IMR-90 (cell line): ENCODE measurements around the gene PRKCA. TPM values are rescaled to one million over a fixed set of nuclear protein-coding genes. Genes with fewer than 3 reads are reported as not detected.
A peak's percentile ranks its signal among the peaks of the same experiment; 100 is the strongest.

ENCODE experiments used
- ATAC-seq: fragments of 200-7000 bp; cut with Tn5 transposase; 2 replicates; pipeline ENCODE4 v1.9.1; 2020; ENCODE audit warnings: low read depth, mild to moderate bottlenecking, moderate library complexity
- Bru-seq: library from RNA; stranded (reverse); fragments of 400-500 nt; gene quantifications from one replicate; lab custom pipeline; 2021; lab: Mats Ljungman, UMichigan
- BruChase-seq, 2 experiments: library from RNA; stranded (reverse); fragments of 400-500 nt; gene quantifications; one replicate each; lab custom pipeline; 2021; lab: Mats Ljungman, UMichigan
- BruUV-seq: library from RNA; stranded (reverse); fragments of 400-500 nt; replicated peaks from 2 replicates; lab custom pipeline; 2021; lab: Mats Ljungman, UMichigan
- CTCF ChIA-PET: fragments of 300-600 bp; formaldehyde crosslinking; extraction: SDS; loops from one replicate; lab custom pipeline; 2021; ENCODE audit warnings: antibody characterized with exemption; lab: Yijun Ruan, JAX
- POLR2A ChIA-PET: fragments of 300-600 bp; sonication (Branson Sonifier 250); formaldehyde crosslinking; loops from one replicate; lab custom pipeline; 2022; ENCODE audit warnings: antibody characterized with exemption; ENCODE audit not compliant: unreplicated experiment; lab: Charles Lee
- DNase-seq: peaks from one replicate; pipeline ENCODE4 v3.0.0; 2013
- H2AFZ ChIP-seq: replicated peaks from 2 replicates; pipeline ENCODE3; 2013; ENCODE audit warnings: low read length, mild to moderate bottlenecking; ENCODE audit not compliant: poor library complexity
- H2AK5ac ChIP-seq: 2 replicates; pipeline ENCODE4 v1.6.1; 2013; ENCODE audit warnings: low read depth, low read length, inconsistent platforms
- H2AK9ac ChIP-seq: replicated peaks from 2 replicates; pipeline ENCODE3; 2013; ENCODE audit warnings: mild to moderate bottlenecking, low read depth, low read length, moderate library complexity; ENCODE audit not compliant: poor library complexity
- H2BK120ac ChIP-seq: 2 replicates; pipeline ENCODE4 v1.6.1; 2013; ENCODE audit warnings: low read depth, low read length, inconsistent platforms
- H2BK15ac ChIP-seq: 3 replicates; pipeline ENCODE4 v1.6.1; 2013; ENCODE audit warnings: low read depth, low read length, inconsistent platforms
- H2BK20ac ChIP-seq: 2 replicates; pipeline ENCODE4 v1.6.1; 2013; ENCODE audit warnings: low read depth, mild to moderate bottlenecking, inconsistent platforms, low read length, moderate library complexity
- H2BK5ac ChIP-seq: 2 replicates; pipeline ENCODE4 v1.6.1; 2013; ENCODE audit warnings: mild to moderate bottlenecking, low read depth, low read length, inconsistent platforms; ENCODE audit not compliant: poor library complexity, severe bottlenecking
- H3K14ac ChIP-seq: replicated peaks from 2 replicates; pipeline ENCODE4 v1.6.1; 2013; ENCODE audit warnings: low read depth, low read length, inconsistent platforms
- H3K18ac ChIP-seq: 2 replicates; pipeline ENCODE4 v1.6.1; 2013; ENCODE audit warnings: low read depth, low read length, control low read depth
- H3K23ac ChIP-seq: 2 replicates; pipeline ENCODE4 v1.6.1; 2013; ENCODE audit warnings: low read depth, low read length, inconsistent platforms
- H3K27ac ChIP-seq: 2 replicates; pipeline ENCODE4 v1.5.1; 2013; ENCODE audit warnings: mild to moderate bottlenecking, control low read depth, low read length; ENCODE audit not compliant: insufficient read depth
- H3K27me3 ChIP-seq: 2 replicates; pipeline ENCODE4 v1.6.1; 2013; ENCODE audit warnings: low read length; ENCODE audit not compliant: control insufficient read depth, insufficient read depth
- H3K36me3 ChIP-seq: 2 replicates; pipeline ENCODE4 v1.6.1; 2013; ENCODE audit warnings: low read length, mixed read lengths; ENCODE audit not compliant: control insufficient read depth, insufficient read depth
- H3K4ac ChIP-seq: 2 replicates; pipeline ENCODE4 v1.6.1; 2013; ENCODE audit warnings: low read depth, low read length, inconsistent platforms
- H3K4me1 ChIP-seq: 2 replicates; pipeline ENCODE4 v1.6.1; 2013; ENCODE audit warnings: low read length, mixed read lengths; ENCODE audit not compliant: control insufficient read depth, insufficient read depth
- H3K4me2 ChIP-seq: 2 replicates; pipeline ENCODE4 v1.6.1; 2013; ENCODE audit warnings: low read depth, mild to moderate bottlenecking, control low read depth, low read length, moderate library complexity
- H3K4me3 ChIP-seq: 2 replicates; pipeline ENCODE4 v1.5.1; 2013; ENCODE audit warnings: low read depth, mild to moderate bottlenecking, control low read depth, low read length, moderate library complexity; ENCODE audit not compliant: insufficient read depth
- H3K56ac ChIP-seq: 2 replicates; pipeline ENCODE4 v1.6.1; 2013; ENCODE audit warnings: low read length, inconsistent platforms; ENCODE audit not compliant: insufficient read depth; ENCODE audit errors: extremely low read depth
- H3K79me1 ChIP-seq, 2 experiments: 2 replicates each; pipeline ENCODE4 v1.6.1; 2013; ENCODE audit warnings: low read length in 2 of 2, inconsistent platforms in 1 of 2, low read depth in 1 of 2
- H3K9ac ChIP-seq: 2 replicates; pipeline ENCODE4 v1.6.1; 2013; ENCODE audit warnings: low read depth, low read length, control low read depth
- H3K9me1 ChIP-seq: 2 replicates; pipeline ENCODE4 v1.6.1; 2013; ENCODE audit warnings: low read length, inconsistent platforms; ENCODE audit not compliant: insufficient read depth
- H3K9me3 ChIP-seq: 2 replicates; pipeline ENCODE4 v1.6.1; 2013; ENCODE audit warnings: low read length; ENCODE audit not compliant: control insufficient read depth, insufficient read depth
- H4K20me1 ChIP-seq: 2 replicates; pipeline ENCODE4 v1.6.1; 2013; ENCODE audit warnings: low read length, inconsistent platforms; ENCODE audit not compliant: insufficient read depth
- H4K5ac ChIP-seq: 2 replicates; pipeline ENCODE4 v1.6.1; 2013; ENCODE audit warnings: mild to moderate bottlenecking, low read depth, low read length, control low read depth
- H4K8ac ChIP-seq, 2 experiments: 2 replicates each; pipeline ENCODE4 v1.6.1; 2013; ENCODE audit warnings: low read depth in 2 of 2, low read length in 2 of 2, control low read depth in 1 of 2, inconsistent platforms in 1 of 2
- H4K91ac ChIP-seq: 2 replicates; pipeline ENCODE4 v1.6.1; 2013; ENCODE audit warnings: low read depth, low read length, inconsistent platforms; ENCODE audit not compliant: insufficient read depth
- BHLHE40 ChIP-seq: fragments of 150-350 bp; IDR thresholded peaks from 2 replicates; pipeline ENCODE4 v1.6.1; 2016; ENCODE audit warnings: mild to moderate bottlenecking, low read depth, low read length
- CEBPB ChIP-seq: IDR thresholded peaks from 2 replicates; pipeline ENCODE4 v1.6.1; 2012; ENCODE audit warnings: low read depth, low read length, improper control_type of control experiment
- CHD1 ChIP-seq: IDR thresholded peaks from 2 replicates; pipeline ENCODE4 v1.6.1; 2012; ENCODE audit warnings: low read depth, low read length, improper control_type of control experiment
- MAFK ChIP-seq: IDR thresholded peaks from 2 replicates; pipeline ENCODE4 v1.6.1; 2012; ENCODE audit warnings: low read depth, low read length, improper control_type of control experiment
- MAZ ChIP-seq: IDR thresholded peaks from 2 replicates; pipeline ENCODE4 v1.6.1; 2012; ENCODE audit warnings: low read depth, mild to moderate bottlenecking, low read length, improper control_type of control experiment, moderate library complexity, borderline replicate concordance
- MXI1 ChIP-seq: IDR thresholded peaks from 2 replicates; pipeline ENCODE4 v1.6.1; 2012; ENCODE audit warnings: low read depth, mild to moderate bottlenecking, low read length, moderate library complexity, borderline replicate concordance
- POLR2A ChIP-seq: IDR thresholded peaks from 2 replicates; pipeline ENCODE4 v1.6.1; 2012; ENCODE audit warnings: mild to moderate bottlenecking, low read depth, low read length
- RAD21 ChIP-seq: IDR thresholded peaks from 2 replicates; pipeline ENCODE4 v1.6.1; 2012; ENCODE audit warnings: low read length, improper control_type of control experiment
- RCOR1 ChIP-seq: IDR thresholded peaks from 2 replicates; pipeline ENCODE4 v1.6.1; 2012; ENCODE audit warnings: mild to moderate bottlenecking, low read length, improper control_type of control experiment; ENCODE audit not compliant: insufficient replicate concordance
- RFX5 ChIP-seq: IDR thresholded peaks from 2 replicates; pipeline ENCODE4 v1.8.0; 2012; ENCODE audit warnings: low read depth, mild to moderate bottlenecking, low read length, moderate library complexity
- WGBS, 2 experiments: methylation state at CpG; one replicate each; pipeline versions ENCODE4 v1.1.5 to v1.1.7; 2013; ENCODE audit warnings: missing lambda C conversion rate in 2 of 2; ENCODE audit not compliant: insufficient read length in 1 of 2; ENCODE audit errors: extremely low coverage in 2 of 2; 5-methylcytosine and 5-hydroxymethylcytosine counted together
- dilution Hi-C: fragments of 300-500 bp; cut with HindIII; formaldehyde crosslinking; loops from one replicate; pipeline ENCODE4 v1.14.3; 2018; ENCODE audit warnings: low sequenced_read_pairs; ENCODE audit not compliant: unreplicated experiment
- in situ Hi-C: fragments of 300-500 bp; cut with MboI; formaldehyde crosslinking; loops from 3 replicates; pipeline ENCODE4 v1.14.3; 2019; ENCODE audit warnings: low sequenced_read_pairs, inconsistent platforms, mixed read lengths
- intact Hi-C: fragments of 100-400 bp; cut with micrococcal nuclease; formaldehyde crosslinking; loops from 2 replicates; pipeline ENCODE4 v1.10.0; 2022
- long read RNA-seq: library from polyadenylated mRNA; unstranded; transcript quantifications from one replicate; pipeline ENCODE4 v2.0.0, GENCODE V29; 2021; ENCODE audit not compliant: unreplicated experiment
- polyA plus RNA-seq, 3 experiments: library from polyadenylated mRNA; depleted of rRNA; stranded (reverse); fragments of >200 nt; gene quantifications; 2 replicates each; pipeline ENCODE4 v1.2.3, GENCODE V29; 2012; ENCODE audit warnings: low replicate concordance in 1 of 3
- total RNA-seq: library from RNA; depleted of rRNA; stranded (reverse); fragments of >200 nt; gene quantifications from 2 replicates; pipeline ENCODE4 v1.2.3, GENCODE V29; 2012; rRNA removed
- TF ChIP-seq, protein P1 (sequence below): fragments of 150-350 bp; IDR thresholded peaks from 2 replicates; pipeline ENCODE4 v1.6.1; 2016; ENCODE audit warnings: low read depth, mild to moderate bottlenecking, low read length, moderate library complexity, borderline replicate concordance
- TF ChIP-seq, protein P2 (sequence below): conservative IDR thresholded peaks from 2 replicates; pipeline ENCODE4 v1.5.1; 2012; ENCODE audit warnings: mild to moderate bottlenecking, low read depth, low read length, improper control_type of control experiment

PRKCA gene
- 31.0 and 36.9 TPM in 2 replicates for total RNA-seq
- polyA plus RNA-seq (2012; rRNA removed) = 42.7 and 46.0 TPM in 2 replicates
- polyA plus RNA-seq (2012; cell fraction: cytosol; rRNA removed) = 23.3 and 24.4 TPM in 2 replicates
- polyA plus RNA-seq (2012; cell fraction: nucleus; rRNA removed; ENCODE audit: low replicate concordance) = 31.3 and 63.0 TPM in 2 replicates
- Bru-seq, nascent RNA = percentile 96 among the genes with signal in this experiment
- BruChase-seq, experiment 1, labeled RNA remaining after a 6-hour chase = percentile 95 among the genes with signal in this experiment
- BruChase-seq, experiment 2, labeled RNA remaining after a 2-hour chase = percentile 95 among the genes with signal in this experiment
- long read RNA-seq, partial matches to known transcripts = 7 of 60 reads
- long read RNA-seq, other reads (novel, unspliced or antisense) = 53 of 60 reads

DNA sequence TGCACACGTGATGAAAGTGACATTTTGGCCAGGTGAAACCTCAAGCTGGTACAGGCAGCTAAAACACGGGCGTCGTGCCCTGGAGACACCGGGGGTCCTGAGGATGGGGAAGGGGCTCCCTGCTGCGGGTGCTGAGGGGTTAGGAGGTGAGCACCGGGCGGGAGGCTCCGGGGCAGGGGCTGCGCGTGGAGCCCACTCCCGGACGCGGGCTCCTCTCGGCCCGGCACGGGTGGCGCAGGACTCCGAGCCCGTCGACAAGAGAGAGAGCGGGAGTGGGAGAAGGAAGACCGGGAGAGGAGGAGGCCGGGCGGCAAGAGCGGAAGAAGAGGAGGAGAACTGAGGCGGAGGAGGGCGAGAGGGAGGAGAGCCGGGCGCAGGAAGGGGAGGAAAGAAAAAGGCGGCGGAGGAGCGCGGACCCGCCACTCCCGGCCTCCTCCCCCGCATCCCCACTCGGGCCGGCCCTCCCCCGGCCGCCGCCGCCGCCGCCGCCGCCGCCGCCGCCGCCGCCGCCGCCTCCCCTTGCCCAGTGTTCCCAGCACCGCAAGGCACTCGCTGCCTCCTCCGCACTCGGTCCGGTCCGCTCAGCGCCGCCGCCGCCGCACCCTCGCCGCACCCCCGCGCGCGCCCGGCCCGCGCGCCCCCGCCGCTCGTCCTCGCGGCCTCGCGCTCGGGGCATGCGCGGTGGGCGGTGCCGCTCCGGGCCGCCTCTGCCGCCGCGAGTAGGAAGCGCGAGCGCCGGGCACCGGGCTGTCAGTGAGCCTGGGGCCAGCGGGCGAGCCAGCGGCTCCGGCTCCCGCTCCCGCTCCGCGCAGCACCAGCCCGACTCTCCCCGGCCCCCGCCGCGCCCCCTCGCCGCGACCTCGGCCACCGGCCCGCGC, at the start of gene PRKCA:
TSS of gene PRKCA (plus strand) at position 750 of the 878 bp plus-strand sequence.
- H2AK5ac ChIP-seq = peak within 1 kb of the TSS; percentile 41
- H3K4ac ChIP-seq = peak within 1 kb of the TSS; percentile 85
- no peaks in the 10 kb centered on the region for H3K9me1 ChIP-seq
- H3K27me3 ChIP-seq = no peaks in the 10 kb centered on the region
- H4K20me1 ChIP-seq = peaks cover 4% of the 10 kb centered on the region; the same call in 1 of the 2 replicates
- BruUV-seq = TSS peak; percentile 66
- WGBS, 2 experiments = 0% methylated on average over 26 of the region's 117 CpGs; no CpG with 5 or more reads in 1 of the 2 experiments
- H3K36me3 ChIP-seq = no peaks in the 10 kb centered on the region
- H3K27ac ChIP-seq = peak within 1 kb of the TSS; percentile 76
- H3K9me3 ChIP-seq = no peaks in the 10 kb centered on the region
- intact Hi-C loops = loop anchor here (2.0 to 5.0 kb wide), 5 partner anchors 45 to 371 kb away; no protein-coding TSS in a partner anchor
- peak; percentile 84 for ATAC-seq
- H3K4me2 ChIP-seq = peak within 1 kb of the TSS; percentile 98
- H3K79me1 ChIP-seq = peaks cover 26 to 36% of the 10 kb centered on the region in 2 experiments
- H2BK120ac ChIP-seq = peak within 1 kb of the TSS; percentile 74; the same call in 1 of the 2 replicates
- no peak within 1 kb of the TSS for H2BK20ac ChIP-seq
- H3K56ac ChIP-seq = peak within 1 kb of the TSS; percentile 44
- dilution Hi-C loops = no loop called here
- peak; percentile 69 for DNase-seq
- H2AFZ ChIP-seq = peak within 1 kb of the TSS; percentile 85
- peak within 1 kb of the TSS; percentile 57 for H4K5ac ChIP-seq
- in situ Hi-C loops = no loop called here
- H3K9ac ChIP-seq = peak within 1 kb of the TSS; percentile 86
- H2BK15ac ChIP-seq = peak within 1 kb of the TSS; percentile 47; the same call in 1 of the 3 replicates
- peak within 1 kb of the TSS; percentile 97 for H2AK9ac ChIP-seq
- peak within 1 kb of the TSS; percentile 74 for H2BK5ac ChIP-seq
- H4K91ac ChIP-seq = peak within 1 kb of the TSS; percentile 40
- CTCF ChIA-PET = no interaction called here
- H3K14ac ChIP-seq = peak within 1 kb of the TSS; percentile 89
- peaks cover 3% of the 10 kb centered on the region for H3K4me1 ChIP-seq
- H3K23ac ChIP-seq = peak within 1 kb of the TSS; percentile 87
- H3K18ac ChIP-seq = peak within 1 kb of the TSS; percentile 62
- POLR2A ChIA-PET = no interaction called here
- H4K8ac ChIP-seq = peak within 1 kb of the TSS; percentile 53 to 74
- peak within 1 kb of the TSS; percentile 84 for H3K4me3 ChIP-seq
- TF ChIP-seq POLR2A (peak; percentile 92), RCOR1 (no peak), CHD1 (no peak), BHLHE40 (no peak), MAFK (no peak), RAD21 (peak; percentile 15; the same call in 1 of the 2 replicates), MXI1 (peak; percentile 70; the same call in 1 of the 2 replicates), RFX5 (no peak), CEBPB (no peak), MAZ (peak; percentile 19; the same call in 1 of the 2 replicates)
- TF ChIP-seq, protein P1, sequence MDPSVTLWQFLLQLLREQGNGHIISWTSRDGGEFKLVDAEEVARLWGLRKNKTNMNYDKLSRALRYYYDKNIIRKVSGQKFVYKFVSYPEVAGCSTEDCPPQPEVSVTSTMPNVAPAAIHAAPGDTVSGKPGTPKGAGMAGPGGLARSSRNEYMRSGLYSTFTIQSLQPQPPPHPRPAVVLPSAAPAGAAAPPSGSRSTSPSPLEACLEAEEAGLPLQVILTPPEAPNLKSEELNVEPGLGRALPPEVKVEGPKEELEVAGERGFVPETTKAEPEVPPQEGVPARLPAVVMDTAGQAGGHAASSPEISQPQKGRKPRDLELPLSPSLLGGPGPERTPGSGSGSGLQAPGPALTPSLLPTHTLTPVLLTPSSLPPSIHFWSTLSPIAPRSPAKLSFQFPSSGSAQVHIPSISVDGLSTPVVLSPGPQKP = no peak
- TF ChIP-seq, protein P2, sequence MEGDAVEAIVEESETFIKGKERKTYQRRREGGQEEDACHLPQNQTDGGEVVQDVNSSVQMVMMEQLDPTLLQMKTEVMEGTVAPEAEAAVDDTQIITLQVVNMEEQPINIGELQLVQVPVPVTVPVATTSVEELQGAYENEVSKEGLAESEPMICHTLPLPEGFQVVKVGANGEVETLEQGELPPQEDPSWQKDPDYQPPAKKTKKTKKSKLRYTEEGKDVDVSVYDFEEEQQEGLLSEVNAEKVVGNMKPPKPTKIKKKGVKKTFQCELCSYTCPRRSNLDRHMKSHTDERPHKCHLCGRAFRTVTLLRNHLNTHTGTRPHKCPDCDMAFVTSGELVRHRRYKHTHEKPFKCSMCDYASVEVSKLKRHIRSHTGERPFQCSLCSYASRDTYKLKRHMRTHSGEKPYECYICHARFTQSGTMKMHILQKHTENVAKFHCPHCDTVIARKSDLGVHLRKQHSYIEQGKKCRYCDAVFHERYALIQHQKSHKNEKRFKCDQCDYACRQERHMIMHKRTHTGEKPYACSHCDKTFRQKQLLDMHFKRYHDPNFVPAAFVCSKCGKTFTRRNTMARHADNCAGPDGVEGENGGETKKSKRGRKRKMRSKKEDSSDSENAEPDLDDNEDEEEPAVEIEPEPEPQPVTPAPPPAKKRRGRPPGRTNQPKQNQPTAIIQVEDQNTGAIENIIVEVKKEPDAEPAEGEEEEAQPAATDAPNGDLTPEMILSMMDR = no peak
